H1 (cell line): Measurements from ENCODE around the gene ZBTB4. TPM values are rescaled to one million over a fixed set of nuclear protein-coding genes. Genes with fewer than 3 reads are reported as not detected.

Experiments used
- CTCF ChIA-PET: fragments of 300-600 bp; sonication (Branson Sonifier 250); formaldehyde crosslinking; loops from one replicate; lab custom pipeline; 2021; ENCODE audit not compliant: partially characterized antibody; lab: Charles Lee
- POLR2A ChIA-PET: fragments of 300-600 bp; sonication (Branson Sonifier 250); formaldehyde crosslinking; loops from one replicate; lab custom pipeline; 2021; ENCODE audit warnings: inconsistent platforms; ENCODE audit not compliant: partially characterized antibody; lab: Charles Lee
- DNase-seq, 2 experiments: peaks; one replicate each; pipeline versions ENCODE4 v3.0.0 to v3.0.0-alpha.2; 2010 to 2022; ENCODE audit warnings: low spot score in 2 of 2, low read depth in 1 of 2, mixed read lengths in 1 of 2
- FAIRE-seq: peaks from 2 replicates; lab custom pipeline; 2011; peaks lifted over from hg19 to GRCh38; lab: Jason Lieb, UNC
- H2AFZ ChIP-seq: 2 replicates; pipeline ENCODE4 v1.8.1; 2012; ENCODE audit warnings: low read length, inconsistent platforms
- H2AK5ac ChIP-seq: 2 replicates; pipeline ENCODE4 v1.6.1; 2013; ENCODE audit warnings: low read depth, low read length
- H2BK120ac ChIP-seq: replicated peaks from 2 replicates; pipeline ENCODE3; 2013; ENCODE audit warnings: low read depth, low read length, inconsistent platforms
- H2BK12ac ChIP-seq: 2 replicates; pipeline ENCODE4 v1.6.1; 2013; ENCODE audit warnings: low read depth, low read length
- H2BK15ac ChIP-seq: 2 replicates; pipeline ENCODE4 v1.6.1; 2013; ENCODE audit warnings: low read length
- H2BK20ac ChIP-seq: 2 replicates; pipeline ENCODE4 v1.6.1; 2013; ENCODE audit warnings: low read length
- H2BK5ac ChIP-seq: 2 replicates; pipeline ENCODE4 v1.6.1; 2013; ENCODE audit warnings: low read depth, low read length
- H3K14ac ChIP-seq: 2 replicates; pipeline ENCODE4 v1.6.1; 2013; ENCODE audit warnings: inconsistent platforms; ENCODE audit not compliant: insufficient read length
- H3K18ac ChIP-seq: 2 replicates; pipeline ENCODE4 v1.6.1; 2013; ENCODE audit warnings: low read length; ENCODE audit errors: extremely low read depth
- H3K23ac ChIP-seq: 2 replicates; pipeline ENCODE4 v1.6.1; 2013; ENCODE audit warnings: inconsistent platforms; ENCODE audit not compliant: insufficient read length
- H3K23me2 ChIP-seq: 2 replicates; pipeline ENCODE4 v1.6.1; 2013; ENCODE audit warnings: low read depth, low read length
- H3K27ac ChIP-seq: 2 replicates; pipeline ENCODE4 v1.6.1; 2011; ENCODE audit warnings: low read depth, low read length, inconsistent platforms
- H3K27me3 ChIP-seq, 4 experiments: replicated peaks in 1 of 4; 1 replicate in 1 of 4; 2 replicates in 3 of 4; pipeline versions ENCODE4 v1.6.1 to v1.8.1; 2011 to 2013; ENCODE audit warnings: low read length in 3 of 4, mild to moderate bottlenecking in 3 of 4, inconsistent platforms in 2 of 4, mixed read lengths in 2 of 4, moderate library complexity in 1 of 4; ENCODE audit not compliant: control insufficient read depth in 3 of 4, insufficient read depth in 3 of 4; ENCODE audit errors: extremely low read depth in 1 of 4
- H3K36me3 ChIP-seq, 4 experiments: 2 replicates each; pipeline versions ENCODE4 v1.6.1 to v1.8.1; 2011 to 2013; ENCODE audit warnings: mild to moderate bottlenecking in 4 of 4, low read length in 3 of 4, moderate library complexity in 2 of 4, control low read depth in 1 of 4, inconsistent platforms in 1 of 4; ENCODE audit not compliant: insufficient read depth in 4 of 4, control insufficient read depth in 2 of 4
- H3K4ac ChIP-seq: replicated peaks from 2 replicates; pipeline ENCODE3; 2013; ENCODE audit warnings: low read length, low read depth, mixed read lengths, inconsistent platforms; ENCODE audit not compliant: insufficient read length
- H3K4me1 ChIP-seq, 4 experiments: replicated peaks in 1 of 4; 1 replicate in 1 of 4; 2 replicates in 3 of 4; pipeline versions ENCODE4 v1.6.1 to v1.8.1; 2011 to 2013; ENCODE audit warnings: low read length in 3 of 4, inconsistent platforms in 2 of 4, mixed read lengths in 1 of 4; ENCODE audit not compliant: insufficient read depth in 4 of 4, control insufficient read depth in 3 of 4
- H3K4me2 ChIP-seq, 2 experiments: 2 replicates each; pipeline versions ENCODE4 v1.6.1 to v1.8.1; 2011 to 2013; ENCODE audit warnings: low read depth in 2 of 2, low read length in 2 of 2, control low read depth in 1 of 2, inconsistent platforms in 1 of 2, mild to moderate bottlenecking in 1 of 2; ENCODE audit not compliant: insufficient read depth in 1 of 2
- H3K4me3 ChIP-seq, 4 experiments: fragments of 200-600, 300-600 bp in 1 of 4; sonication (generic), shearing (Covaris generic), sonication (Bioruptor Twin) in 1 of 4; 2 replicates each; pipeline versions ENCODE4 v1.5.1 to v1.8.1; 2011 to 2016; ENCODE audit warnings: low read length in 4 of 4, low read depth in 3 of 4, control low read depth in 2 of 4, inconsistent platforms in 2 of 4, mild to moderate bottlenecking in 2 of 4, mixed read lengths in 1 of 4, moderate library complexity in 1 of 4; ENCODE audit not compliant: insufficient read depth in 2 of 4; ENCODE audit errors: extremely low read depth in 1 of 4
- H3K56ac ChIP-seq: replicated peaks from 2 replicates; pipeline ENCODE3; 2013; ENCODE audit warnings: low read depth, mild to moderate bottlenecking, mixed read lengths, low read length, inconsistent platforms; ENCODE audit not compliant: insufficient read length
- H3K79me1 ChIP-seq: 2 replicates; pipeline ENCODE4 v1.6.1; 2013; ENCODE audit warnings: low read depth, low read length, control low read depth
- H3K79me2 ChIP-seq, 2 experiments: 2 replicates each; pipeline versions ENCODE4 v1.6.1 to v1.8.1; 2012 to 2013; ENCODE audit warnings: low read length in 2 of 2, mild to moderate bottlenecking in 2 of 2, inconsistent platforms in 1 of 2; ENCODE audit not compliant: insufficient read depth in 2 of 2, control insufficient read depth in 1 of 2
- H3K9ac ChIP-seq, 4 experiments: replicated peaks in 1 of 4; 1 replicate in 1 of 4; 2 replicates in 3 of 4; pipeline versions ENCODE4 v1.6.1 to v1.8.1; 2011 to 2013; ENCODE audit warnings: low read depth in 3 of 4, low read length in 3 of 4, control low read depth in 2 of 4, mild to moderate bottlenecking in 2 of 4, moderate library complexity in 2 of 4, inconsistent platforms in 1 of 4; ENCODE audit errors: extremely low read depth in 1 of 4
- H3K9me3 ChIP-seq, 2 experiments: 2 replicates each; pipeline versions ENCODE4 v1.6.1 to v1.8.1; 2012 to 2013; ENCODE audit warnings: mild to moderate bottlenecking in 2 of 2, moderate library complexity in 2 of 2, control low read depth in 1 of 2, inconsistent platforms in 1 of 2, low read depth in 1 of 2, low read length in 1 of 2, mixed read lengths in 1 of 2; ENCODE audit not compliant: insufficient read depth in 2 of 2
- H4K20me1 ChIP-seq, 2 experiments: replicated peaks in 1 of 2; 2 replicates each; pipeline versions ENCODE3 to v1.8.1; 2011 to 2013; ENCODE audit warnings: inconsistent platforms in 2 of 2, low read length in 2 of 2, mild to moderate bottlenecking in 1 of 2; ENCODE audit not compliant: insufficient read depth in 2 of 2, control insufficient read depth in 1 of 2
- H4K5ac ChIP-seq: 2 replicates; pipeline ENCODE4 v1.6.1; 2013; ENCODE audit warnings: low read length, low read depth, mixed read lengths, inconsistent platforms; ENCODE audit not compliant: insufficient read length
- H4K8ac ChIP-seq: 2 replicates; pipeline ENCODE4 v1.8.0; 2013; ENCODE audit warnings: mild to moderate bottlenecking, moderate library complexity, low read length, inconsistent platforms; ENCODE audit not compliant: insufficient read depth; ENCODE audit errors: extremely low read depth
- H4K91ac ChIP-seq: replicated peaks from 2 replicates; pipeline ENCODE3; 2013; ENCODE audit warnings: low read length, mixed read lengths, inconsistent platforms; ENCODE audit not compliant: insufficient read length
- POLR2AphosphoS5 ChIP-seq: IDR thresholded peaks from 2 replicates; pipeline ENCODE4 v1.6.1; 2011; ENCODE audit warnings: low read depth, low read length
- WGBS, 2 experiments: shearing (Covaris generic) in 1 of 2; methylation state at CpG; one replicate each; pipeline versions ENCODE4 v1.1.6 to v1.1.7; 2013 to 2015; ENCODE audit warnings: low lambda C conversion rate in 2 of 2, mixed read lengths in 2 of 2, inconsistent platforms in 1 of 2, low coverage in 1 of 2, missing lambda C conversion rate in 1 of 2; ENCODE audit not compliant: insufficient replicate concordance in 2 of 2, insufficient coverage in 1 of 2, insufficient read length in 1 of 2; ENCODE audit errors: extremely low coverage in 1 of 2, missing lambda C conversion rate in 1 of 2; 5-methylcytosine and 5-hydroxymethylcytosine counted together
- polyA plus RNA-seq, 7 experiments: library from polyadenylated mRNA; depleted of rRNA in 3 of 7; stranded (reverse) in 5 of 7; unstranded in 2 of 7; fragments of >200 nt in 5 of 7; fragments of 200-250 nt in 2 of 7; gene quantifications; 1 replicate in 5 of 7; 2 replicates in 1 of 7; 4 replicates in 1 of 7; pipeline versions ENCODE4 v1.2.1 to v1.2.3, GENCODE V29; 2011 to 2013; ENCODE audit warnings: missing spikeins in 2 of 7, mixed read lengths in 2 of 7
- total RNA-seq: library from RNA; stranded (reverse); fragmentation: NEBNext Ultra II Directional; extraction: Animal tissue kit (Norgen Biotek cat#: 25700); gene quantifications from 2 replicates; pipeline ENCODE4 v1.2.1, GENCODE V29; 2021
- TF ChIP-seq, protein P1 (sequence below): IDR thresholded peaks from 2 replicates; pipeline ENCODE4 v1.6.1; 2011; ENCODE audit warnings: low read depth, mild to moderate bottlenecking, low read length; ENCODE audit not compliant: insufficient read depth

The ZBTB4 gene
- total and polyA plus RNA-seq, 2 of the 8 experiments (the other 6 are each of a cell fraction or from before 2014, with no cell fraction given) = 5.9 to 10.1 TPM

GRCh38 chr17:7502171-7502847, 22.9 kb upstream of the ZBTB4 start:
- H3K27me3 ChIP-seq = no peaks in the 10 kb centered on the region
- no peak overlapping the region for H3K9ac ChIP-seq
- peaks cover 54 to 93% (median 76%) of the 10 kb centered on the region in 4 experiments for H3K36me3 ChIP-seq
- CTCF ChIA-PET = interaction anchor here (0.6 to 7.0 kb wide), 24 partner anchors 9 to 185 kb away, joined by 3 to 82 read pairs (median 3); partner anchors contain the start of genes SENP3, SPEM1 and TMEM95
- H3K23ac ChIP-seq = no peak overlapping the region
- H3K79me1 ChIP-seq = peaks cover 4% of the 10 kb centered on the region; the same call in 1 of the 2 replicates
- TF ChIP-seq, protein P1, sequence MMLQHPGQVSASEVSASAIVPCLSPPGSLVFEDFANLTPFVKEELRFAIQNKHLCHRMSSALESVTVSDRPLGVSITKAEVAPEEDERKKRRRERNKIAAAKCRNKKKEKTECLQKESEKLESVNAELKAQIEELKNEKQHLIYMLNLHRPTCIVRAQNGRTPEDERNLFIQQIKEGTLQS = no peak
- no peak for TF ChIP-seq POLR2AphosphoS5
- TF ChIP-seq, all 59 proteins: peak for 0
- Histone ChIP-seq H2BK15ac (no peak overlapping the region), H2BK120ac (no peak overlapping the region), H3K79me2 (no peaks in the 10 kb centered on the region), H3K56ac (no peak overlapping the region), H3K14ac (no peak overlapping the region), H2BK5ac (no peak overlapping the region), H4K20me1 (peaks cover 8 to 11% of the 10 kb centered on the region in 2 experiments), H3K27ac (no peak overlapping the region), H2AK5ac (no peak overlapping the region), H4K8ac (no peak overlapping the region), H2BK20ac (no peak overlapping the region), H4K5ac (no peak overlapping the region), H3K4me3 (no peak overlapping the region), H4K91ac (no peak overlapping the region), H3K4me2 (no peak overlapping the region), H3K9me3 (no peaks in the 10 kb centered on the region), H3K23me2 (no peaks in the 10 kb centered on the region), H3K18ac (no peak overlapping the region), H2AFZ (no peak overlapping the region), H3K4me1 (no peaks in the 10 kb centered on the region), H2BK12ac (no peak overlapping the region), H3K4ac (no peak overlapping the region)
- 97% methylated on average over 20 of the region's 20 CpGs; no CpG with 5 or more reads in 1 of the 2 experiments for WGBS, 2 experiments
- DNase-seq (no peak), FAIRE-seq (no peak)
- POLR2A ChIA-PET = interaction anchor here (0.8 to 4.4 kb wide), 6 partner anchors 10 to 147 kb away, joined by 3 to 18 read pairs (median 4); partner anchors contain the start of genes POLR2A and TMEM95
